H1 (cell line): ENCODE data around the gene SLC4A9. TPM values are rescaled to one million over a fixed set of nuclear protein-coding genes. Genes with fewer than 3 reads are reported as not detected.

Source experiments
- CTCF ChIA-PET: fragments of 300-600 bp; sonication (Branson Sonifier 250); formaldehyde crosslinking; loops from one replicate; lab custom pipeline; 2021; ENCODE audit not compliant: partially characterized antibody; lab: Charles Lee
- POLR2A ChIA-PET: fragments of 300-600 bp; sonication (Branson Sonifier 250); formaldehyde crosslinking; loops from one replicate; lab custom pipeline; 2021; ENCODE audit warnings: inconsistent platforms; ENCODE audit not compliant: partially characterized antibody; lab: Charles Lee
- DNase-seq, 2 experiments: peaks; one replicate each; pipeline versions ENCODE4 v3.0.0 to v3.0.0-alpha.2; 2010 to 2022; ENCODE audit warnings: low spot score in 2 of 2, low read depth in 1 of 2, mixed read lengths in 1 of 2
- FAIRE-seq: peaks from 2 replicates; lab custom pipeline; 2011; peaks lifted over from hg19 to GRCh38; lab: Jason Lieb, UNC
- H2AFZ ChIP-seq: 2 replicates; pipeline ENCODE4 v1.8.1; 2012; ENCODE audit warnings: low read length, inconsistent platforms
- H2AK5ac ChIP-seq: 2 replicates; pipeline ENCODE4 v1.6.1; 2013; ENCODE audit warnings: low read depth, low read length
- H2BK120ac ChIP-seq: replicated peaks from 2 replicates; pipeline ENCODE3; 2013; ENCODE audit warnings: low read depth, low read length, inconsistent platforms
- H2BK12ac ChIP-seq: 2 replicates; pipeline ENCODE4 v1.6.1; 2013; ENCODE audit warnings: low read depth, low read length
- H2BK15ac ChIP-seq: 2 replicates; pipeline ENCODE4 v1.6.1; 2013; ENCODE audit warnings: low read length
- H2BK20ac ChIP-seq: 2 replicates; pipeline ENCODE4 v1.6.1; 2013; ENCODE audit warnings: low read length
- H2BK5ac ChIP-seq: 2 replicates; pipeline ENCODE4 v1.6.1; 2013; ENCODE audit warnings: low read depth, low read length
- H3K14ac ChIP-seq: 2 replicates; pipeline ENCODE4 v1.6.1; 2013; ENCODE audit warnings: inconsistent platforms; ENCODE audit not compliant: insufficient read length
- H3K18ac ChIP-seq: 2 replicates; pipeline ENCODE4 v1.6.1; 2013; ENCODE audit warnings: low read length; ENCODE audit errors: extremely low read depth
- H3K23ac ChIP-seq: 2 replicates; pipeline ENCODE4 v1.6.1; 2013; ENCODE audit warnings: inconsistent platforms; ENCODE audit not compliant: insufficient read length
- H3K23me2 ChIP-seq: 2 replicates; pipeline ENCODE4 v1.6.1; 2013; ENCODE audit warnings: low read depth, low read length
- H3K27ac ChIP-seq: 2 replicates; pipeline ENCODE4 v1.6.1; 2011; ENCODE audit warnings: low read depth, low read length, inconsistent platforms
- H3K27me3 ChIP-seq, 4 experiments: replicated peaks in 1 of 4; 1 replicate in 1 of 4; 2 replicates in 3 of 4; pipeline versions ENCODE4 v1.6.1 to v1.8.1; 2011 to 2013; ENCODE audit warnings: low read length in 3 of 4, mild to moderate bottlenecking in 3 of 4, inconsistent platforms in 2 of 4, mixed read lengths in 2 of 4, moderate library complexity in 1 of 4; ENCODE audit not compliant: control insufficient read depth in 3 of 4, insufficient read depth in 3 of 4; ENCODE audit errors: extremely low read depth in 1 of 4
- H3K36me3 ChIP-seq, 4 experiments: 2 replicates each; pipeline versions ENCODE4 v1.6.1 to v1.8.1; 2011 to 2013; ENCODE audit warnings: mild to moderate bottlenecking in 4 of 4, low read length in 3 of 4, moderate library complexity in 2 of 4, control low read depth in 1 of 4, inconsistent platforms in 1 of 4; ENCODE audit not compliant: insufficient read depth in 4 of 4, control insufficient read depth in 2 of 4
- H3K4ac ChIP-seq: replicated peaks from 2 replicates; pipeline ENCODE3; 2013; ENCODE audit warnings: low read length, low read depth, mixed read lengths, inconsistent platforms; ENCODE audit not compliant: insufficient read length
- H3K4me1 ChIP-seq, 4 experiments: replicated peaks in 1 of 4; 1 replicate in 1 of 4; 2 replicates in 3 of 4; pipeline versions ENCODE4 v1.6.1 to v1.8.1; 2011 to 2013; ENCODE audit warnings: low read length in 3 of 4, inconsistent platforms in 2 of 4, mixed read lengths in 1 of 4; ENCODE audit not compliant: insufficient read depth in 4 of 4, control insufficient read depth in 3 of 4
- H3K4me2 ChIP-seq, 2 experiments: 2 replicates each; pipeline versions ENCODE4 v1.6.1 to v1.8.1; 2011 to 2013; ENCODE audit warnings: low read depth in 2 of 2, low read length in 2 of 2, control low read depth in 1 of 2, inconsistent platforms in 1 of 2, mild to moderate bottlenecking in 1 of 2; ENCODE audit not compliant: insufficient read depth in 1 of 2
- H3K4me3 ChIP-seq, 4 experiments: fragments of 200-600, 300-600 bp in 1 of 4; sonication (generic), shearing (Covaris generic), sonication (Bioruptor Twin) in 1 of 4; 2 replicates each; pipeline versions ENCODE4 v1.5.1 to v1.8.1; 2011 to 2016; ENCODE audit warnings: low read length in 4 of 4, low read depth in 3 of 4, control low read depth in 2 of 4, inconsistent platforms in 2 of 4, mild to moderate bottlenecking in 2 of 4, mixed read lengths in 1 of 4, moderate library complexity in 1 of 4; ENCODE audit not compliant: insufficient read depth in 2 of 4; ENCODE audit errors: extremely low read depth in 1 of 4
- H3K56ac ChIP-seq: replicated peaks from 2 replicates; pipeline ENCODE3; 2013; ENCODE audit warnings: low read depth, mild to moderate bottlenecking, mixed read lengths, low read length, inconsistent platforms; ENCODE audit not compliant: insufficient read length
- H3K79me1 ChIP-seq: 2 replicates; pipeline ENCODE4 v1.6.1; 2013; ENCODE audit warnings: low read depth, low read length, control low read depth
- H3K79me2 ChIP-seq, 2 experiments: 2 replicates each; pipeline versions ENCODE4 v1.6.1 to v1.8.1; 2012 to 2013; ENCODE audit warnings: low read length in 2 of 2, mild to moderate bottlenecking in 2 of 2, inconsistent platforms in 1 of 2; ENCODE audit not compliant: insufficient read depth in 2 of 2, control insufficient read depth in 1 of 2
- H3K9ac ChIP-seq, 4 experiments: replicated peaks in 1 of 4; 1 replicate in 1 of 4; 2 replicates in 3 of 4; pipeline versions ENCODE4 v1.6.1 to v1.8.1; 2011 to 2013; ENCODE audit warnings: low read depth in 3 of 4, low read length in 3 of 4, control low read depth in 2 of 4, mild to moderate bottlenecking in 2 of 4, moderate library complexity in 2 of 4, inconsistent platforms in 1 of 4; ENCODE audit errors: extremely low read depth in 1 of 4
- H3K9me3 ChIP-seq, 2 experiments: 2 replicates each; pipeline versions ENCODE4 v1.6.1 to v1.8.1; 2012 to 2013; ENCODE audit warnings: mild to moderate bottlenecking in 2 of 2, moderate library complexity in 2 of 2, control low read depth in 1 of 2, inconsistent platforms in 1 of 2, low read depth in 1 of 2, low read length in 1 of 2, mixed read lengths in 1 of 2; ENCODE audit not compliant: insufficient read depth in 2 of 2
- H4K20me1 ChIP-seq, 2 experiments: replicated peaks in 1 of 2; 2 replicates each; pipeline versions ENCODE3 to v1.8.1; 2011 to 2013; ENCODE audit warnings: inconsistent platforms in 2 of 2, low read length in 2 of 2, mild to moderate bottlenecking in 1 of 2; ENCODE audit not compliant: insufficient read depth in 2 of 2, control insufficient read depth in 1 of 2
- H4K5ac ChIP-seq: 2 replicates; pipeline ENCODE4 v1.6.1; 2013; ENCODE audit warnings: low read length, low read depth, mixed read lengths, inconsistent platforms; ENCODE audit not compliant: insufficient read length
- H4K8ac ChIP-seq: 2 replicates; pipeline ENCODE4 v1.8.0; 2013; ENCODE audit warnings: mild to moderate bottlenecking, moderate library complexity, low read length, inconsistent platforms; ENCODE audit not compliant: insufficient read depth; ENCODE audit errors: extremely low read depth
- H4K91ac ChIP-seq: replicated peaks from 2 replicates; pipeline ENCODE3; 2013; ENCODE audit warnings: low read length, mixed read lengths, inconsistent platforms; ENCODE audit not compliant: insufficient read length
- ATF2 ChIP-seq: IDR thresholded peaks from 2 replicates; pipeline ENCODE4 v1.6.1; 2012; ENCODE audit warnings: low read length, inconsistent platforms
- JUND ChIP-seq: IDR thresholded peaks from 2 replicates; pipeline ENCODE4 v1.6.1; 2011; ENCODE audit warnings: mild to moderate bottlenecking, improper control_type of control experiment, low read length
- KDM4A ChIP-seq: IDR thresholded peaks from one replicate; pipeline ENCODE4 v1.7.1; 2012; ENCODE audit warnings: low read depth, mild to moderate bottlenecking, moderate library complexity, low read length, inconsistent platforms; ENCODE audit not compliant: severe bottlenecking
- POU5F1 ChIP-seq: IDR thresholded peaks from 2 replicates; pipeline ENCODE4 v1.6.1; 2011; ENCODE audit warnings: low read depth, mild to moderate bottlenecking, low read length, moderate library complexity
- RAD21 ChIP-seq, 2 experiments: IDR thresholded peaks in 1 of 2; conservative IDR thresholded peaks in 1 of 2; 2 replicates each; pipeline ENCODE4 v1.6.1; 2011; ENCODE audit warnings: low read depth in 2 of 2, low read length in 2 of 2, improper control_type of control experiment in 1 of 2, inconsistent platforms in 1 of 2, mild to moderate bottlenecking in 1 of 2, moderate library complexity in 1 of 2
- RNF2 ChIP-seq: fragments of 200-900, 300-1000 bp; sonication (generic); IDR thresholded peaks from 2 replicates; pipeline ENCODE4 v1.7.1; 2016; ENCODE audit warnings: borderline replicate concordance, low read depth, mild to moderate bottlenecking, antibody characterized with exemption, low read length; ENCODE audit not compliant: poor library complexity, severe bottlenecking; ENCODE audit errors: missing control alignments
- SP4 ChIP-seq: IDR thresholded peaks from 2 replicates; pipeline ENCODE4 v1.6.1; 2012; ENCODE audit warnings: low read length, inconsistent platforms
- TEAD4 ChIP-seq: IDR thresholded peaks from 2 replicates; pipeline ENCODE4 v1.6.1; 2012; ENCODE audit warnings: low read depth, low read length, inconsistent platforms, mixed read lengths
- USF2 ChIP-seq: IDR thresholded peaks from 2 replicates; pipeline ENCODE4 v1.6.1; 2011; ENCODE audit warnings: low read length, improper control_type of control experiment
- WGBS, 2 experiments: shearing (Covaris generic) in 1 of 2; methylation state at CpG; one replicate each; pipeline versions ENCODE4 v1.1.6 to v1.1.7; 2013 to 2015; ENCODE audit warnings: low lambda C conversion rate in 2 of 2, mixed read lengths in 2 of 2, inconsistent platforms in 1 of 2, low coverage in 1 of 2, missing lambda C conversion rate in 1 of 2; ENCODE audit not compliant: insufficient replicate concordance in 2 of 2, insufficient coverage in 1 of 2, insufficient read length in 1 of 2; ENCODE audit errors: extremely low coverage in 1 of 2, missing lambda C conversion rate in 1 of 2; 5-methylcytosine and 5-hydroxymethylcytosine counted together
- polyA plus RNA-seq, 7 experiments: library from polyadenylated mRNA; depleted of rRNA in 3 of 7; stranded (reverse) in 5 of 7; unstranded in 2 of 7; fragments of >200 nt in 5 of 7; fragments of 200-250 nt in 2 of 7; gene quantifications; 1 replicate in 5 of 7; 2 replicates in 1 of 7; 4 replicates in 1 of 7; pipeline versions ENCODE4 v1.2.1 to v1.2.3, GENCODE V29; 2011 to 2013; ENCODE audit warnings: missing spikeins in 2 of 7, mixed read lengths in 2 of 7
- total RNA-seq: library from RNA; stranded (reverse); fragmentation: NEBNext Ultra II Directional; extraction: Animal tissue kit (Norgen Biotek cat#: 25700); gene quantifications from 2 replicates; pipeline ENCODE4 v1.2.1, GENCODE V29; 2021

Gene SLC4A9
- total and polyA plus RNA-seq, 2 of the 8 experiments (the other 6 are each of a cell fraction or from before 2014, with no cell fraction given), result 0.15 to 0.28 TPM

- H2BK5ac ChIP-seq, result no peak overlapping the region; the same call in 1 of the 2 replicates
- H3K9me3 ChIP-seq, result no peaks in the 10 kb centered on the region
- no peak overlapping the region for H3K4ac ChIP-seq
- H3K23me2 ChIP-seq, result peaks cover 3% of the 10 kb centered on the region; the same call in 1 of the 2 replicates
- WGBS, 2 experiments, result 20% methylated on average over 2 of the region's 2 CpGs; no CpG with 5 or more reads in 1 of the 2 experiments
- no peak overlapping the region for H2AK5ac ChIP-seq
- H3K4me3 ChIP-seq, result no peak overlapping the region
- H3K27ac ChIP-seq, result no peak overlapping the region
- DNase-seq, result peak; percentile 67 to 87
- H3K56ac ChIP-seq, result no peak overlapping the region
- no peak overlapping the region for H3K14ac ChIP-seq
- no peaks in the 10 kb centered on the region; a peak in 1 of 7 replicates for H3K4me1 ChIP-seq
- CTCF ChIA-PET, result interaction anchor here (0.7 to 4.8 kb wide), 46 partner anchors 8 to 350 kb away, joined by 3 to 45 read pairs (median 5); partner anchors contain the start of genes ANKHD1, EIF4EBP3, HARS1 and HARS2
- H3K79me2 ChIP-seq, result no peaks in the 10 kb centered on the region
- no peaks in the 10 kb centered on the region for H3K36me3 ChIP-seq
- no peak overlapping the region for H3K23ac ChIP-seq
- H4K20me1 ChIP-seq, result no peaks in the 10 kb centered on the region
- no peak overlapping the region for H2BK15ac ChIP-seq
- peak overlapping the region; percentile 81; the same call in 1 of the 2 replicates for H2AFZ ChIP-seq
- H3K79me1 ChIP-seq, result no peaks in the 10 kb centered on the region; the same call in 1 of the 2 replicates
- H2BK120ac ChIP-seq, result no peak overlapping the region
- POLR2A ChIA-PET, result interaction anchor here (0.7 to 2.1 kb wide), 10 partner anchors 9 to 175 kb away, joined by 3 to 7 read pairs (median 4); partner anchors contain the start of genes EIF4EBP3, HBEGF and PFDN1
- no peak overlapping the region for H3K4me2 ChIP-seq
- peak; percentile 86 for FAIRE-seq
- no peaks in the 10 kb centered on the region for H3K27me3 ChIP-seq
- no peak overlapping the region for H4K5ac ChIP-seq
- H3K18ac ChIP-seq, result no peak overlapping the region
- H4K8ac ChIP-seq, result no peak overlapping the region
- no peak overlapping the region for H2BK12ac ChIP-seq
- H3K9ac ChIP-seq, result no peak overlapping the region
- H4K91ac ChIP-seq, result no peak overlapping the region
- no peak overlapping the region for H2BK20ac ChIP-seq
- TF ChIP-seq SP4 (no peak), ATF2 (no peak), TEAD4 (no peak), POU5F1 (no peak), RNF2 (no peak), RAD21 (IDR thresholded peaks at IDR 0.05 in 1 of 2, conservative IDR thresholded peaks at IDR 0.05 in 1 of 2; ENCODE audit: low read depth in 2 of 2, low read length in 2 of 2) (peak; percentile 82 to 86), USF2 (no peak), JUND (no peak), KDM4A (no peak)
Measured at GRCh38 chr5:140372971-140373487, 13.0 kb downstream of the SLC4A9 start.
